Measurements from ENCODE around the gene MYO5B.

Gene MYO5B

DNA sequence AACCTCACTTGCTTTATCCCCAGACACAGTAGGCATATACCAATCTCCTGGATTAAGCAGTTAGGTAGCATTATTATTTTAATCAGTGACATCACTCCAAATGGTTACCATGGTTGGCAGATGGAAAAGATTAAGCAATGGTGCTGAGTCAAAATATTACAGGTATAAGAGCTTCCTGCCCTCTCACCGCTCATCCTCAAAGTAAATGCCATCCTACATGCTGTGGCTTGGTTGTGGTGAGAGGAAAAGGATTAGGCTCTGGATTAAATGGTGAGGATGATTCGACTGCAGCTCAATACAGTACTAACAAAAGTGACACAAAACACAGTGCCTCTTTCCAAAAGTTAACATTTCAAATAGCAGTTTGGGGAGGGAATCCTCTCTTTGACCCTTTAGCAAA, 272.7 kb downstream of the MYO5B start:
- no peak overlapping the region for H3K9ac ChIP-seq (ENCODE audit: low read length)
- no peaks in the 10 kb centered on the region for H3K36me3 ChIP-seq (ENCODE audit: control insufficient read depth, insufficient read depth, low read length)
- H3K27ac ChIP-seq (ENCODE audit: low read depth, low read length): no peak overlapping the region
- H3K4me3 ChIP-seq (ENCODE audit: low read depth, low read length): no peak overlapping the region
- no peaks in the 10 kb centered on the region for H3K27me3 ChIP-seq (ENCODE audit: control insufficient read depth, insufficient read depth, low read length)
- H3K9me3 ChIP-seq (ENCODE audit: control insufficient read depth, insufficient read depth, low read depth, low read length): peaks cover 5% of the 10 kb centered on the region; the same call in 1 of the 2 replicates
- peaks cover 4% of the 10 kb centered on the region; the same call in 1 of the 2 replicates for H3K4me1 ChIP-seq (ENCODE audit: control insufficient read depth, insufficient read depth, low read length)

DNA sequence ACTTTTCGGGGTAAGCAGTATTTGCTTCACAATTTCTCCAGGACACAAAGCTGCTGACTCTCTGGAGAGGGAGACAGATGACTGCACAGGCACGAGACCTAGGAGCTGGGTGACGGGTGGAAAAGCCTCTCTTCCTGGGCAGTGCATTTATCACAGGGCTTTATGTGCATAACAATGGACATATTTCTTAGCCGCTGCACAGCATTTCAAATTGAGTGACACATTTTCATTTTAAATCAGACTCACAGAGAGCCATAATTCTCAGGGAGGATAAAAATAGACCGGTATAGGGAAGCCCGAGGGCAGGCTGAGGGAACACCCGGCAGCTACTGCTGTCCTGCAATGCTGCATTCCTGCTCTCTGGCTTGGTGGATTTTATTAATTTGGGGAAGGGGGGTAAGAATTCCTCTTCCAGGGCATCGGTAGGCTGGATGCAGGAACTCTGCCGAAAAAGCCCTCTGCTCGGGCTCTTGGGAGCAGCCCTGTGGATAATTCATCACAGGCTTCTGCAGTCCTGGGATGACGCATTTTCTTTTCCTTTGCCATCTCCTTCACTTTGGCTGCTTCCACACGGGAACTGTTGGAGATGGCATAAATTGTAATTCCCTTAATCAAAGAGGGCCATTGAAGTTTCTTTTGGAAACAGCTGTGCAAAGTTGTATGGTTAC, 273.5 kb downstream of the MYO5B start:
- H3K27ac ChIP-seq (ENCODE audit: low read depth, low read length): no peak overlapping the region
- H3K4me3 ChIP-seq (ENCODE audit: low read depth, low read length): no peak overlapping the region

GRCh38 chr18:49920731-49921130, 274.2 kb downstream of the MYO5B start:
- H3K36me3 ChIP-seq (ENCODE audit: control insufficient read depth, insufficient read depth, low read length): no peaks in the 10 kb centered on the region
- no peak overlapping the region for H3K9ac ChIP-seq (ENCODE audit: low read length)
- no peaks in the 10 kb centered on the region for H3K27me3 ChIP-seq (ENCODE audit: control insufficient read depth, insufficient read depth, low read length)
- peaks cover 5% of the 10 kb centered on the region; the same call in 1 of the 2 replicates for H3K9me3 ChIP-seq (ENCODE audit: control insufficient read depth, insufficient read depth, low read depth, low read length)
- peaks cover 4% of the 10 kb centered on the region; the same call in 1 of the 2 replicates for H3K4me1 ChIP-seq (ENCODE audit: control insufficient read depth, insufficient read depth, low read length)
- no peak overlapping the region for H3K4me3 ChIP-seq (ENCODE audit: low read depth, low read length)
- H3K27ac ChIP-seq (ENCODE audit: low read depth, low read length): no peak overlapping the region

More for the DNA sequence above, 273.5 kb downstream of the MYO5B start:
- Histone ChIP-seq H3K36me3 (ENCODE audit: control insufficient read depth, insufficient read depth, low read length) (no peaks in the 10 kb centered on the region), H3K27me3 (ENCODE audit: control insufficient read depth, insufficient read depth, low read length) (no peaks in the 10 kb centered on the region), H3K9me3 (ENCODE audit: control insufficient read depth, insufficient read depth, low read depth, low read length) (peaks cover 5% of the 10 kb centered on the region; the same call in 1 of the 2 replicates), H3K9ac (ENCODE audit: low read length) (no peak overlapping the region), H3K4me1 (ENCODE audit: control insufficient read depth, insufficient read depth, low read length) (peaks cover 4% of the 10 kb centered on the region; the same call in 1 of the 2 replicates)

DNA sequence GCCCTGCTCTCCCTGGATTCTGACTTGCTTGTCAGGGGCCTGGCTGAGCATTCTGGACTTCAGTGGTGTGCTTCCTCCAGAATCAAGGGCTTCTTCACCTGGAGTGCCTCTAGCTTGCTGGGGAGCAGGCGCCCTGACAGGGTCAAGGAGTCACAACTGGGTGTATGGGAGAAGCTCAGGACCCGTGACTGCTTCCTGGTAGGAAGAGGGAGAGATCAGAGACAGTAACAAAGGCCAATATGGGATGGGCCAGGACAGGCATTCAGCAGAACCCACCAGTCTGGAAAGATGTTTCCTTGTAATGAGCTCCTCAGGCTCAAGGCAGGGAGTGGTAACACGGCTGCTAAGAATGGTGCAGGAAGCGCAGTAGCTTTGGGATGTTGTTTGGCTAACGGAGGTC, 277.2 kb downstream of the MYO5B start:
- H3K27me3 ChIP-seq (ENCODE audit: control insufficient read depth, insufficient read depth, low read length): no peaks in the 10 kb centered on the region
- no peaks in the 10 kb centered on the region for H3K36me3 ChIP-seq (ENCODE audit: control insufficient read depth, insufficient read depth, low read length)
- no peak overlapping the region for H3K27ac ChIP-seq (ENCODE audit: low read depth, low read length)
- H3K4me1 ChIP-seq (ENCODE audit: control insufficient read depth, insufficient read depth, low read length): peaks cover 9% of the 10 kb centered on the region; the same call in 1 of the 2 replicates
- H3K9me3 ChIP-seq (ENCODE audit: control insufficient read depth, insufficient read depth, low read depth, low read length): peaks cover 4% of the 10 kb centered on the region; the same call in 1 of the 2 replicates
- no peak overlapping the region for H3K9ac ChIP-seq (ENCODE audit: low read length)
- no peak overlapping the region for H3K4me3 ChIP-seq (ENCODE audit: low read depth, low read length)

DNA sequence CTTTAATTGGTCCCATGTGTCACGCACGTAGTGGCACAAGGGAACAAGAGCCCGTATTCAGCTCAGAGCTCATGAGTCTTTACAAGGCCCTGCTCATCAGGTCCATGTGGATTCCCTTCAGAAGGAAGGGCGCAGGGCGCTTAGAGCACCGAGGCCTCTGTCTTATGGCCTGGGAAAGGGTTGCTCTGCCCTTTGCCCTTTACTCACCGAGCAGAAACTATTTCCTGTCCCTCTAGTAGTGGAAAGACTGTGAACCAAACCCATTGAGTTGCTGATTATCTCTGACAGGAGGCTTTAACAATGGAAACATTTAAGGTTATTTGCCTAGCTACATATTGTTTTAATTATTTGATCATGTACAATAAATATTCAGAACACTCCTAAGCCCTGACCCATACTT, 279.6 kb downstream of the MYO5B start:
- Histone ChIP-seq H3K9ac (ENCODE audit: low read length) (no peak overlapping the region), H3K4me3 (ENCODE audit: low read depth, low read length) (no peak overlapping the region), H3K27me3 (ENCODE audit: control insufficient read depth, insufficient read depth, low read length) (no peaks in the 10 kb centered on the region), H3K36me3 (ENCODE audit: control insufficient read depth, insufficient read depth, low read length) (no peaks in the 10 kb centered on the region), H3K9me3 (ENCODE audit: control insufficient read depth, insufficient read depth, low read depth, low read length) (peaks cover 12% of the 10 kb centered on the region), H3K4me1 (ENCODE audit: control insufficient read depth, insufficient read depth, low read length) (peaks cover 15% of the 10 kb centered on the region), H3K27ac (ENCODE audit: low read depth, low read length) (no peak overlapping the region)

DNA sequence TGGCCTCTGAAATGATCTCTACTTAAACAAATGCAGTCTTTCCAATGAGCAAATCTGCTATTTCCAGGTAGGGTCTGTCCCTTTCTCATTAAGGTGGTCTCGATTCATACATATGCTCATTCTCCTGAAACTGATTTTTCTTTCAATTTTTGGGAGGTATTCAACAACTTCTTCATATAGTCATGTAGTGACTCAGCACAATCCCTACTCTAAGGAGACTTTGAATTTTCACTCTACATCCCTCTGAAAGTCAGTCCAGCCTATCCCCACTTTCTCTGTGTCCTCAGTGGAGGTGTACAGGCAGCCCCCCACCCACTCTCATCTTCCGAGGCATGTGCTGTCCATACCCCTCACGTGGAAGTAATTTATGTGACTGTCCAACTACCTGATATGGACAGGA, 281.7 kb downstream of the MYO5B start:
- no peak overlapping the region for H3K4me3 ChIP-seq (ENCODE audit: low read depth, low read length)
- peaks cover 14% of the 10 kb centered on the region for H3K4me1 ChIP-seq (ENCODE audit: control insufficient read depth, insufficient read depth, low read length)
- peaks cover 3% of the 10 kb centered on the region; the same call in 1 of the 2 replicates for H3K27me3 ChIP-seq (ENCODE audit: control insufficient read depth, insufficient read depth, low read length)
- H3K36me3 ChIP-seq (ENCODE audit: control insufficient read depth, insufficient read depth, low read length): no peaks in the 10 kb centered on the region
- H3K27ac ChIP-seq (ENCODE audit: low read depth, low read length): no peak overlapping the region
- H3K9me3 ChIP-seq (ENCODE audit: control insufficient read depth, insufficient read depth, low read depth, low read length): peaks cover 12% of the 10 kb centered on the region
- no peak overlapping the region for H3K9ac ChIP-seq (ENCODE audit: low read length)

- peaks cover 23% of the 10 kb centered on the region for H3K4me1 ChIP-seq (ENCODE audit: control insufficient read depth, insufficient read depth, low read length)
- no peaks in the 10 kb centered on the region for H3K36me3 ChIP-seq (ENCODE audit: control insufficient read depth, insufficient read depth, low read length)
- no peak overlapping the region for H3K4me3 ChIP-seq (ENCODE audit: low read depth, low read length)
- H3K27ac ChIP-seq (ENCODE audit: low read depth, low read length): no peak overlapping the region
- no peak overlapping the region for H3K9ac ChIP-seq (ENCODE audit: low read length)
- peaks cover 12% of the 10 kb centered on the region for H3K9me3 ChIP-seq (ENCODE audit: control insufficient read depth, insufficient read depth, low read depth, low read length)
- peaks cover 3% of the 10 kb centered on the region; the same call in 1 of the 2 replicates for H3K27me3 ChIP-seq (ENCODE audit: control insufficient read depth, insufficient read depth, low read length)
These were observed 283.5 kb downstream of the MYO5B start for GRCh38 chr18:49911427-49911826.

DNA sequence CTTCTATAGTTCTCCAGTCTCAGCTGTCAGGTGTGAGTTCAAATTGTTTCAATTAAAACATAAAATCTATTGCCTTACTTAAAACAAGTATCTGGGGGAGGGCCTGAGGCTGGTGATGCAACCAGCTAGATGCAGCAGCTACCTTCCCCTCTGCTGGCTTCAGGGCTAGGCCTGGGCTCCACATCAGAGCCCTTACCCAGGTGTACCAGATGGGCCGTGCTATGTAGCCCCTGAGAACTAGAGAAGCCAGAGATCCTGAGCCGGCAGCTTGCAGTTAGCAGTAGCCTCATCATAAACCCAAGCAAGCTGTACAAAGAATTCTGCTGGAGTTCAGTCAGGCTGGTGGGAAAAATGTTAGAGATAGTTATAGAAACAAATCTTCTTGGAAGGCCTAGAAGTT, 284.0 kb downstream of the MYO5B start:
- peaks cover 3% of the 10 kb centered on the region; the same call in 1 of the 2 replicates for H3K27me3 ChIP-seq (ENCODE audit: control insufficient read depth, insufficient read depth, low read length)
- H3K4me1 ChIP-seq (ENCODE audit: control insufficient read depth, insufficient read depth, low read length): peaks cover 25% of the 10 kb centered on the region
- no peak overlapping the region for H3K9ac ChIP-seq (ENCODE audit: low read length)
- H3K27ac ChIP-seq (ENCODE audit: low read depth, low read length): no peak overlapping the region
- H3K9me3 ChIP-seq (ENCODE audit: control insufficient read depth, insufficient read depth, low read depth, low read length): peaks cover 12% of the 10 kb centered on the region
- H3K4me3 ChIP-seq (ENCODE audit: low read depth, low read length): no peak overlapping the region
- H3K36me3 ChIP-seq (ENCODE audit: control insufficient read depth, insufficient read depth, low read length): no peaks in the 10 kb centered on the region

GRCh38 chr18:49910019-49910418, 284.9 kb downstream of the MYO5B start:
- Histone ChIP-seq H3K9ac (ENCODE audit: low read length) (no peak overlapping the region), H3K27me3 (ENCODE audit: control insufficient read depth, insufficient read depth, low read length) (peaks cover 3% of the 10 kb centered on the region; the same call in 1 of the 2 replicates), H3K27ac (ENCODE audit: low read depth, low read length) (no peak overlapping the region), H3K9me3 (ENCODE audit: control insufficient read depth, insufficient read depth, low read depth, low read length) (peaks cover 12% of the 10 kb centered on the region), H3K4me1 (ENCODE audit: control insufficient read depth, insufficient read depth, low read length) (peaks cover 30% of the 10 kb centered on the region), H3K36me3 (ENCODE audit: control insufficient read depth, insufficient read depth, low read length) (no peaks in the 10 kb centered on the region), H3K4me3 (ENCODE audit: low read depth, low read length) (no peak overlapping the region)

DNA sequence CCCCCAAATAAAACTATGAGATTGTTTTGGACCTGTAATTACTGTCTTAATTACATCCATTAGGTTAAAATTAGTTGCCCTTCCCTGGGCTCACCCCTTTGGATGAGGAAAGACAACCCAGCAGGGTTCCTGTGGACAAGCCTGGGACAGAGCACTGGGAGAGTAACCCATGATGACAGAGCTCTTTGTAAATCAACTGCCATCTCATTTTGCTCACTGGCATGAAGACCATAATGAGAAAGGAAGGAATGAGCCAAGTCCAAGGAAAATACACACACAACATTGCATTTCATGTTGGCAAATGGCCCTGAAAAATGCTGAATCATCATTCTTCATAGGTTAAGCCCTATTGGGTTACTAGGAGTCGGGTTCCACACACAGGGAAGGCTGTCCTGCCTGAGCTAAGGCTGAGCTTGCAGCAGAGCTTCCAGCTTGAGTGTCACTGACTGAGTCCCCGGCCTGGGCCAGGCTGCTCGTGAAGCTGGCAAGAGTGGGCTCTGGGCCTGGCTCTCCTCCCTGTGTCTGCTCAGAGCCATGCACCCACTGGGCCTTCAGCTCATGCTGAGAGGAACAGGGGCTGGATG, 287.5 kb downstream of the MYO5B start:
- Histone ChIP-seq H3K36me3 (ENCODE audit: control insufficient read depth, insufficient read depth, low read length) (no peaks in the 10 kb centered on the region), H3K9ac (ENCODE audit: low read length) (no peak overlapping the region), H3K4me3 (ENCODE audit: low read depth, low read length) (no peak overlapping the region), H3K9me3 (ENCODE audit: control insufficient read depth, insufficient read depth, low read depth, low read length) (peaks cover 5% of the 10 kb centered on the region), H3K27me3 (ENCODE audit: control insufficient read depth, insufficient read depth, low read length) (peaks cover 3% of the 10 kb centered on the region; the same call in 1 of the 2 replicates), H3K27ac (ENCODE audit: low read depth, low read length) (no peak overlapping the region), H3K4me1 (ENCODE audit: control insufficient read depth, insufficient read depth, low read length) (peaks cover 32% of the 10 kb centered on the region)

DNA sequence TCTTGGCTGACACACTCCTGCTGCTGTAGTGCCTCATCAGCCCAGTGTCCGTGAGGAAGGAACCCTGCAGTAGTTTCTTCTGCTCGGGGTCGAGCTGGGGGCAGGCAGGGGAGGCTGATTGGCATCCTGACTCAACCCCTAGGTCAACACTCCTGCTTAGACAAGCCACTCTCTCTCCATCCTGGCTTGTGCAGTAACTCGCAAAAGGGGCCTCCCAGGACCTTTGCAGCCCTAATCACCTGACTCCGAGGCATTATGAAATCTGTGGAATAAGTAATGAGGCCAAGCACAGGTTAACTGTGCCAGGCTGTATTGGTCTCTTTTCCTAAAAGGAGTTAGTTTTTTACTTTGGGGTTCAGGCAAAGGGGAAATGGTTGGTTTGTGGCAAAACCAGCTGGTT, 289.2 kb downstream of the MYO5B start:
- no peak overlapping the region; the same call in 1 of the 2 replicates for H3K27ac ChIP-seq (ENCODE audit: low read depth, low read length)
- H3K9me3 ChIP-seq (ENCODE audit: control insufficient read depth, insufficient read depth, low read depth, low read length): no peaks in the 10 kb centered on the region
- no peak overlapping the region for H3K9ac ChIP-seq (ENCODE audit: low read length)
- peaks cover 23% of the 10 kb centered on the region; the same call in 1 of the 2 replicates for H3K4me1 ChIP-seq (ENCODE audit: control insufficient read depth, insufficient read depth, low read length)
- no peak overlapping the region for H3K4me3 ChIP-seq (ENCODE audit: low read depth, low read length)
- peaks cover 3% of the 10 kb centered on the region; the same call in 1 of the 2 replicates for H3K27me3 ChIP-seq (ENCODE audit: control insufficient read depth, insufficient read depth, low read length)
- H3K36me3 ChIP-seq (ENCODE audit: control insufficient read depth, insufficient read depth, low read length): no peaks in the 10 kb centered on the region

Data from HUES6 (cell line).